ENCODE results near the gene UNC13D.

Gene UNC13D

GRCh38 chr17:75791254-75791653, 53.0 kb downstream of the UNC13D start:
- DNase-seq, result no peak

DNA sequence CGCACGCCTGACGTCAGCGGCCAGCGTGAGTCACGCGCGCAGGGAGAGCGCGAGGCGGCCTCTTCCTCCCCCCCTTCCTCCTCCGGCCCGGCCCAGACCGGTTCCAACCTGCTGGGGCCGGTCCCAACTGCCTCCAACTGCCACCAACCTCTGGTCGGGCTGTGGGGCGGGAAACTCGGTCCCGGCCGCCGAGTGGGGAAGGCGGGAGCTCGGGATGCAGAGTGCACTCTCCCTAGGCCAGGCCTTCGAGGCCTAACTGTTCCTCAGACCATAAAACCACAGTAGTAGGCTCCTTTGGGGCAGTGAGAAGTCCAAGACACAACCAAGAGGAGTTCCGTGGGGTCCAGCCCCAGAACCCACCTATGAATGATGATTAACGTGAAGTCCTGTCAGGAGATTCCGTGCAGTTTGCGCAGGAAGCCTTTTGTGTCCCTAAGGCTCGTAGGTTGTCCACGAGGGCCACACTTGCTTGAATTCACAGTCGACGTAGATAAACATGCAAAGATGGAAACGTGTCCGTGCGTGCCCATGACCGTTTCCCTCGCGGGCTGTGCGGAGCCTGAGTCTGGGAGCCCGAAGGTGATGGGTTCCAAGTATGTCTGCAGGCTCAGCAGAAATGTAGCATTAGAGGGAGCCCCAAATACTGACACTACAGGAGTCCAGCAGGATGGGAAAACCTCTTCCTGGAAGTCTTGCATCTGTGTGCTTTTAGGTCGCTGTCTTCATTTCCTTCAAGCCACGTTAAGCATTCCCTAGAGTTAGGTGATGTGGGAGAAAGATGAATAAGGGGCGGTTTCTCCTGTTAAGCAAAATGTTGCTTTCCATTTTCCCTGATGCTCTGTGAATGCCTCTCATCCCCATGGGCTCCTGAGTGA, 59.0 kb downstream of the UNC13D start:
- DNase-seq, result peak; percentile 92

- DNase-seq, result peak; percentile 99
These were observed 59.7 kb downstream of the UNC13D start, which contains the start of gene UNK for GRCh38 chr17:75784473-75785015. TSS of gene UNK (plus strand) at chr17:75784806. CDS start at chr17:75784881, 75 bp downstream.

DNA sequence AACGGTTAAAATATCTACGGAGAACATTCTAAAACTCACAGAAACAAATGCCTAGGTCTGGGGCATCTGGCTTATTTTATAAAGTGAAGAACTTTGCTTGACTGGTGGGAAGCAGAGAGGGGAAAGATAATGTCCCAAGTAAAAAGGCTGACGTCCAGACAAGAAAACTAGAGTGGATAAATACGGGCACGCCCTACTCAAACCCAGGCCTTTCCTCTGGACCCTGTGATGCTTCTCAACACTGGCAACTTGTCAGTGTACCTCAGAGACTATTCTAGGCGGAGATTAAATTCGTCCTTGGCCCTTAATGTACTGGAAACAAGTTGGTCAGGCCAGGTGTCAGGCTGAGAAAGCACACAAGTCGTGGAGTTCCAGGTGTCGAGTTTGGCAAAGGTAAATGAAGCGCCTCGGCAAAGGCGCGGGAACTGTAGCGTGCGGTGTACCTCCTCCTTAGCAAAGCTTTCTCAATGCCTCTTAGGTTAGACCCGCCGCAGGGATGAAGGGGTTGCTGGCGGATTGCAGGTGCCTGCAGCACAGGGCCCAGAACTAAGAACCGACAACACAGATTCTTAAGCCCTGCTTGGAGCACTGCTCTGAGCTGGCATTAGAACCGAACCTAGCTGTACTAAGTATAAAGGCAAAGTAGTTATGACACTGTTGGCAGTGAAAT, 60.3 kb downstream of the UNC13D start:
- DNase-seq, result no peak

GRCh38 chr17:75783069-75783783, 61.0 kb downstream of the UNC13D start:
- DNase-seq, result peak; percentile 81

DNA sequence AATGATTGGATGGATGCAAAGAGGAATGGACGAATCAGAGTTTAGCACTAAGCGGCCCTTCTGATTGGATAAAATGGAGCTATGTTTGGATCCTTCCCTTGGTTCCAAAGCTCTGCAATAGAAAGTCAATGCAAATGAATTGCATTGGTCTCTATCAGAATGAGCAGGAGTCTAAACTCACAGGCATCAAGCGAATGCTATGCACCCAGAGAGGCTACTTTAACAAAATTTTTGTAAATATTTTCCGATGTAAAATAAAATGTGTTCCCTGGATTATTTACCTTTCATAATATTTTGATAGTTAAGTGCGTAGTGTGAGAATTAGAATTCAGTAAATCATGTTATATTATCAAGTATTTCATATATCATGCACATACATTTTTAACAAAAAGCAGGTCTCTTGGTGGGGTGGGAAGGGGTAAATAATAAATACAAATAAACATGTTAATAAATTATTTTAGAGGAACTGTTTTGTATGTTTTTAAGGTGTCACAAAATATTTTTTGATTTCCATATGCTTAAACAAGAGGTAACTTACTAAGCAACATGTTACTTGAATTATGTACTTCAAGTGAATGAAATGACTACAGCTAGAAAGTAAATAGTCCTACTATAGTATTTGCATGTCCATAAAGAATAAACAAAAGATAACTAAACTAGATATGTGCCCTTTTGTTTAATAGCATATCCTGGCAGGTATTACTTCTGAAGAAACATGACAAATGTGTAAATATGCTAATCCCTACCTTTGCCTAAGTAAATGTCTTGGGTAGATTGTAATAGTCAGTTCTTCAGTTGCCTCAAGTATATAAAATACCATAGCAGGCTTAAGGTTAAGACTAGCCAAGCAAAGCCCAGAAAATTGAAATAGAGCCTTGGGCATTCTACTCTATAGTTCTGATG, 64.0 kb downstream of the UNC13D start:
- no peak for DNase-seq

DNA sequence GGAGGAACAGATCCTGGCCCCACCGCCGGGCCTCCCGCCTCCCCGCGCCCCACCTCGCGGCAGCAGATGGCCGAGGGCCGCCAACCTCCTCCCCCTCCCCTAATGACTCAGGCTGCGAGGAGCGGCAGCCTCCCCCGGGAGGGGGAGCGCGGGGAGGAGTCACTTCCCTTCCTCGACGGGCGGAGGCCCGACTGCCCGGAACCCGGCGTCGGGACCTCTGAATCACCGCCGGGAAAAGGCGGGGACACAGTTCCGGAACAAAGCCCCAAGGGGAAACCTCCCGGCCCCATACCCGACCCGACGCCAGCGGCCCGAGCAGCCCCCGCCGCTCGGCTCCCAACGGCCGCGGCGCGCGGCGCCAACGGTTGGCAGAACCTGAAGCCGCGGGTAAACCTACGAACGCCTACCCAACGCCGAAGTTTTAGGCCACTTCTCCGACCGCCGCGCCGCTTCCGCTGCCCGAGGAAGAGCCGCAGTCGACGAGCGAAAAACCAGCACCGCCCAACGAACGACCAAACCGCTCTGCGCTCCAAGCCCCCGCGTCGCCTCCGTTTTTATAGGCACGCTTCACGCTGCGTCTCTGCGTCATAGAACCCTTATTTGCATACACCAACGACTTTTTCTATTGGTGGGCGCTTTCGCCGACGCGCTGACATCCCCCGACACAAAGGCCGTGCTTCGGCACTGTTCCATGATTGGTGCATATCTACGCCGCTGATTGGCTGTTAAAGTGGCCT, 64.8 kb downstream of the UNC13D start:
- peak; percentile 99 for DNase-seq

DNA sequence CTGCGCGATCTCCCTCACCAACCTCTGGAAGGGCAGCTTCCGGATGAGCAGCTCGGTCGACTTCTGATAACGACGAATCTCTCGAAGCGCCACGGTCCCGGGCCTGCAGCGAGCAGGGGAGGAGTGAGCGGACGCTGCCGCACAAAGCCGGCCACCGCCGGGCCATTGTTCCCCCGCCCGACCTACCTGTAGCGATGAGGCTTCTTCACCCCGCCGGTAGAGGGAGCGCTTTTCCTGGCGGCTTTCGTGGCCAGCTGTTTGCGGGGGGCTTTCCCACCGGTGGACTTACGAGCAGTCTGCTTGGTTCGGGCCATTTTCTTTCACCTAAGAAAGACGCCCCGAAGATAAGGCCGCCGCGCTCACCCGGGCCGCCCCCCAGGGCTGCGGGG, 65.3 kb downstream of the UNC13D start:
- peak; percentile 88 for DNase-seq

DNA sequence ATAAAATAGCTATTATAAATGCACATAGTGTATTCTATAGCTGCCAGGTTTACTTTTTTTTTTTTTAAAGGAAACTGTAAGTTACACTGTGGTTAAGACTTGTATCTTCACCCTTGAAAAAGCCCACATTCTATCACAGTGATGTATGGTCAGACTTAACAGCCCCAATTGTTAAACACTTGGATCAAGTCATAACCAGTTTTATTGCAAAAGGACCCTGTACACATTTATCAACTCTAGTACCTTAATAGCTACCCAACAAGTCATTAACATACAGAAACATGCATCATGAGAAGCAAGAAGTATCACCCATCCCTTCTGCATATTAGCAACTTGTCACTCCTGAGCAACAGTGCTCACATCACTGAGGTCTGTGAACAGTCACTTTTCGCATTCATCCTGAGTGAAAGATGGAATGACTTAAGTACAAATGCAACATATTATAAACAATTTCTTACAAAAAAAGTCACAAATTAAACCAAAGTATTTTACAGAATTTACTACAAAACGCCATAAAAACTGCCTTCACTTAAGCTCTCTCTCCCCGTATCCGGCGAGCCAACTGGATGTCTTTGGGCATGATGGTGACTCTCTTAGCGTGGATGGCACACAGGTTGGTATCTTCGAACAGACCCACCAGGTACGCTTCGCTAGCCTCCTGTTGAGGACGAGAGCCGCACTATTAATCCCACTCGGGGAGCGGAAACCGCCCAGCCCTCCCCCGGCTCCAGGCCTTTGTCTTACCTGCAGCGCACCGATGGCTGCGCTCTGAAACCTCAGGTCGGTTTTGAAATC, 65.9 kb downstream of the UNC13D start:
- peak; percentile 39 for DNase-seq

DNA sequence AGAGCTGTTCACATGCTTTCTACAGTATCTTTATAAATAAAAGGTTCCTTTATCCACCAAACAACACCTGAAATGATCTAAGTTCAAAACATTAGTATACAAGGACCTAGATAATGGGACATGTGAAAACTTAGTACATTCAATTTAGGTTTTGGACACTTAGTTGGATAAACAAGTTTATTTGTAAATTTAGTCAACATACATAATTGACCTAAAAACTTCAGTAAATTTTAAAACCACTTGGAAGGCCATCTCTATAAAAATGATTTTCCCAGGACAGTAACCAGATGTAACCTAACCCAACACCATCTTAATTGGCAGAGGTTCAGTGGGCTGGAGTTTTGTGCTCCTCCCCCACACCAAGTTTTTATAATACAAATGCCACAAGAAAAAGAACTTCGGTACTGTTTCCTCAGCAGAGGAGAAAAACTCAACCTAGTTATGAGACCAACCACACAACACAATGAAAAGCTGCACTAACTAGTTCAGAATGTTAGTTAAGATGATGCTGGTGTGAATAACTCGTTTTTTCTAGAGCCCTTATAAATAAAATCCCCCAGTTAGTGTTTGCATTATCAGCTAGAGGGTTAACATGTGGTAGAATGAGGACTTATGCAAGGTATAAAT, 66.8 kb downstream of the UNC13D start:
- peak; percentile 37 for DNase-seq

Measured in CD4-positive, alpha-beta T cell treated with Interleukin-17A for 1 hour (primary cell).